Measurements from ENCODE around the gene PCSK2.
A peak's percentile ranks its signal among the peaks of the same experiment; 100 is the strongest.

The PCSK2 gene

GRCh38 chr20:17488916-17489600, 262.2 kb downstream of the PCSK2 start:
- DNase-seq = no peak

- DNase-seq = no peak
Measured at GRCh38 chr20:17490501-17490900, 263.7 kb downstream of the PCSK2 start.

GRCh38 chr20:17491041-17491440, 264.2 kb downstream of the PCSK2 start:
- DNase-seq = no peak

- DNase-seq = no peak
Measured at GRCh38 chr20:17491488-17491887, 264.6 kb downstream of the PCSK2 start.

- DNase-seq = no peak
Measured at GRCh38 chr20:17493173-17493572, 266.3 kb downstream of the PCSK2 start.

- no peak for DNase-seq
Measured at GRCh38 chr20:17494201-17494600, 267.4 kb downstream of the PCSK2 start.

GRCh38 chr20:17495826-17496225, 269.0 kb downstream of the PCSK2 start:
- no peak for DNase-seq

- DNase-seq = no peak
Measured at GRCh38 chr20:17497821-17498580, 271.2 kb downstream of the PCSK2 start.

GRCh38 chr20:17498641-17499040, 271.8 kb downstream of the PCSK2 start:
- DNase-seq = no peak

- no peak for DNase-seq
Measured at GRCh38 chr20:17499041-17499440, 272.2 kb downstream of the PCSK2 start.

GRCh38 chr20:17500271-17500670, 273.4 kb downstream of the PCSK2 start:
- no peak for DNase-seq

- DNase-seq = no peak
Measured at GRCh38 chr20:17500826-17501225, 274.0 kb downstream of the PCSK2 start.

- no peak for DNase-seq
Measured at GRCh38 chr20:17501701-17502100, 274.9 kb downstream of the PCSK2 start.

GRCh38 chr20:17502105-17502504, 275.3 kb downstream of the PCSK2 start:
- DNase-seq = no peak

- DNase-seq = no peak
Measured at GRCh38 chr20:17503301-17504065, 276.6 kb downstream of the PCSK2 start.

- DNase-seq = no peak
Measured at GRCh38 chr20:17504066-17504897, 277.4 kb downstream of the PCSK2 start.

GRCh38 chr20:17504898-17505635, 278.2 kb downstream of the PCSK2 start:
- peak; percentile 35 for DNase-seq

GRCh38 chr20:17505636-17506517, 279.0 kb downstream of the PCSK2 start:
- DNase-seq = no peak

- no peak for DNase-seq
Measured at GRCh38 chr20:17507032-17507431, 280.2 kb downstream of the PCSK2 start.

- no peak for DNase-seq
Measured at GRCh38 chr20:17507531-17507930, 280.7 kb downstream of the PCSK2 start.

GRCh38 chr20:17508756-17509155, 281.9 kb downstream of the PCSK2 start:
- DNase-seq = no peak
